NCI-H1092 treated with DMSO at 0.1 percent for 48 hours (cell line): ENCODE data around the gene PLEKHN1.
A peak's percentile ranks its signal among the peaks of the same experiment; 100 is the strongest.
"Not testable (repeated sequence)": the region's sequence is repeated elsewhere in the genome, so short reads cannot be mapped to it uniquely, and the experiment has no call there.

Experiments
- DNase-seq: peaks from one replicate; lab custom pipeline; 2025; lab: John Stamatoyannopoulos, UW

The PLEKHN1 gene

GRCh38 chr1:974293-974640, 8.0 kb downstream of the PLEKHN1 start:
- DNase-seq, result no peak

- DNase-seq, result no peak
These were observed 8.5 kb downstream of the PLEKHN1 start for GRCh38 chr1:974687-975328.

GRCh38 chr1:975365-975764, 9.1 kb downstream of the PLEKHN1 start:
- no peak for DNase-seq

GRCh38 chr1:975896-976683, 9.8 kb downstream of the PLEKHN1 start:
- peak; percentile 28 for DNase-seq

GRCh38 chr1:976791-977190, 10.5 kb downstream of the PLEKHN1 start:
- not testable (repeated sequence) for DNase-seq

GRCh38 chr1:978069-978834, 12.0 kb downstream of the PLEKHN1 start:
- no peak for DNase-seq

- no peak for DNase-seq
These were observed 12.8 kb downstream of the PLEKHN1 start for GRCh38 chr1:978835-979743.

GRCh38 chr1:979744-980072, 13.4 kb downstream of the PLEKHN1 start:
- no peak for DNase-seq

- DNase-seq, result no peak
These were observed 13.9 kb downstream of the PLEKHN1 start for GRCh38 chr1:980137-980571.

- DNase-seq, result no peak
These were observed 14.5 kb downstream of the PLEKHN1 start for GRCh38 chr1:980602-981395.

- DNase-seq, result no peak
These were observed 15.2 kb downstream of the PLEKHN1 start for GRCh38 chr1:981491-981954.

GRCh38 chr1:981955-982558, 15.8 kb downstream of the PLEKHN1 start, which contains the start of gene PERM1:
Gene PERM1 (minus strand): TSS chr1:982093. CDS start chr1:981029, 1,064 bp downstream.
- no peak for DNase-seq

- no peak for DNase-seq
These were observed 16.6 kb downstream of the PLEKHN1 start for GRCh38 chr1:982765-983436.

GRCh38 chr1:983798-984475, 17.7 kb downstream of the PLEKHN1 start:
- DNase-seq, result peak; percentile 3

- DNase-seq, result no peak
These were observed 18.2 kb downstream of the PLEKHN1 start for GRCh38 chr1:984476-984814.

GRCh38 chr1:985126-985525, 18.8 kb downstream of the PLEKHN1 start:
- DNase-seq, result no peak

GRCh38 chr1:988061-988460, 21.8 kb downstream of the PLEKHN1 start:
- not testable (repeated sequence) for DNase-seq

GRCh38 chr1:991275-991674, 25.0 kb downstream of the PLEKHN1 start:
- not testable (repeated sequence) for DNase-seq

- DNase-seq, result no peak
These were observed 25.6 kb downstream of the PLEKHN1 start for GRCh38 chr1:991895-992294.
